ENCODE measurements around the gene SYT10.
"Not testable (repeated sequence)": the region's sequence is repeated elsewhere in the genome, so short reads cannot be mapped to it uniquely, and the experiment has no call there.

SYT10 gene

GRCh38 chr12:33439587-33440011 lies at the start of gene SYT10:
Gene SYT10 (minus strand): TSS chr12:33439819. CDS start chr12:33439522, 297 bp downstream.
- no peak for DNase-seq

- DNase-seq = no peak
Observed at GRCh38 chr12:33488036-33488435, 48.4 kb upstream of the SYT10 start.

- DNase-seq = no peak
Observed at GRCh38 chr12:33486058-33486457, 46.4 kb upstream of the SYT10 start.

- no peak for DNase-seq
Observed at GRCh38 chr12:33484161-33484560, 44.5 kb upstream of the SYT10 start.

GRCh38 chr12:33480366-33480765 lies 40.7 kb upstream of the SYT10 start:
- DNase-seq = no peak

- no peak for DNase-seq
Observed at GRCh38 chr12:33476058-33476457, 36.4 kb upstream of the SYT10 start.

- DNase-seq = no peak
Observed at GRCh38 chr12:33472299-33472698, 32.7 kb upstream of the SYT10 start.

- DNase-seq = no peak
Observed at GRCh38 chr12:33455096-33455495, 15.5 kb upstream of the SYT10 start.

- DNase-seq = no peak
Observed at GRCh38 chr12:33450480-33450879, 10.9 kb upstream of the SYT10 start.

GRCh38 chr12:33440477-33440876 lies 858 bp upstream of the SYT10 start:
- no peak for DNase-seq

GRCh38 chr12:33438851-33439586 lies 600 bp downstream of the SYT10 start:
- DNase-seq = no peak

- DNase-seq = no peak
Observed at GRCh38 chr12:33438025-33438772, 1.4 kb downstream of the SYT10 start.

GRCh38 chr12:33437598-33437997 lies 2.0 kb downstream of the SYT10 start:
- no peak for DNase-seq

GRCh38 chr12:33432992-33433391 lies 6.6 kb downstream of the SYT10 start:
- DNase-seq = no peak

- DNase-seq = no peak
Observed at GRCh38 chr12:33431648-33432047, 8.0 kb downstream of the SYT10 start.

- DNase-seq = no peak
Observed at GRCh38 chr12:33429468-33429867, 10.2 kb downstream of the SYT10 start.

- no peak for DNase-seq
Observed at GRCh38 chr12:33427071-33427470, 12.5 kb downstream of the SYT10 start.

GRCh38 chr12:33423706-33424105 lies 15.9 kb downstream of the SYT10 start:
- DNase-seq = no peak

- DNase-seq = not testable (repeated sequence)
Observed at GRCh38 chr12:33412410-33412809, 27.2 kb downstream of the SYT10 start.

GRCh38 chr12:33383503-33383902 lies 56.1 kb downstream of the SYT10 start:
- DNase-seq = no peak

GRCh38 chr12:33376153-33376552 lies 63.5 kb downstream of the SYT10 start:
- no peak for DNase-seq

- DNase-seq = no peak
Observed at GRCh38 chr12:33370318-33370717, 69.3 kb downstream of the SYT10 start.

GRCh38 chr12:33357181-33357580 lies 82.4 kb downstream of the SYT10 start:
- DNase-seq = no peak

- DNase-seq = no peak
Observed at GRCh38 chr12:33349791-33350190, 89.8 kb downstream of the SYT10 start.
